ENCODE measurements around the gene RBM28.
A peak's percentile ranks its signal among the peaks of the same experiment; 100 is the strongest.

The RBM28 gene

DNA sequence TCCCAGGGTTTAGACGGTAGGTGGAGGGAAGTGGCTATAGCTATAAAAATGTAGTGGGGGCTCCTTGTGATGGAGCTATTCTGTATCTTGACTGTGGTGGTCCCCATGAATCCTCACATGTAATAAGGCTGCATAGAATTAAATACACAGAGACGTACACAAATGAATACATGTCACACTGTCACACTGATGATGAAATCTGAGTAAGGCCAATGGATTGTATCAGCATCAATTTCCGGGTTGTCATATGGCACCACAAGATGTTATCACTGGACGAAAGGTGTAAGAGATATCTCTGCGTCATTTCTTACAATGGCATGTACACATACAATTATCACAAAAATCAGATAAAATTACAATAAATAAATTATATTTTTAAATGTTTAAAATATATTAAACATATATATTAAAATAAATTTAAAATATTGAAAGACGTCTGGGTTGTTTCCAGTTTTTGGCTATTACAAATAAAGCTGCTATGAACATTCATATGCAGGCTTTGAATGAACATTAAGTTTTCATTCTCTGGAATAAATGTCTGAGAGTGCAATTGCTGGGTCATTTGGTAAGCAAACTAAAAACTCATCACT lies 64.5 kb downstream of the RBM28 start:
- DNase-seq = no peak

DNA sequence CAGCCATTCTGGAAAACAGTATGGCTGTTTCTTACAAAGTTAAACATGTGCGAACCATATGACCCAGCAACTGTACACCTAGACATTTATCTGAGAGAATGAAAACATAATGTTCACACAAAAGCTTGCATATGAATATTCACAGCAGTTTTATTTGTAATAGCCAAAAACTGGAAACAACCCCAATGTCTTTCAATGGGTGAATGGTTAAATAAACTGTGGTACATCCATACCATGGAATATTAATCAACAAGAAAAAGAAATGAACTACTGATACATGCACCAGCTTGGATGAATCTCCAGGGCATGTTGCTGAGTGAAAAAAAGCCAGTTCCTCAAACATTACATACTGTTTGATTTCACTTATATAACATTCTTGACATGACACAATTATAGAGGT lies 65.3 kb downstream of the RBM28 start:
- DNase-seq = no peak

DNA sequence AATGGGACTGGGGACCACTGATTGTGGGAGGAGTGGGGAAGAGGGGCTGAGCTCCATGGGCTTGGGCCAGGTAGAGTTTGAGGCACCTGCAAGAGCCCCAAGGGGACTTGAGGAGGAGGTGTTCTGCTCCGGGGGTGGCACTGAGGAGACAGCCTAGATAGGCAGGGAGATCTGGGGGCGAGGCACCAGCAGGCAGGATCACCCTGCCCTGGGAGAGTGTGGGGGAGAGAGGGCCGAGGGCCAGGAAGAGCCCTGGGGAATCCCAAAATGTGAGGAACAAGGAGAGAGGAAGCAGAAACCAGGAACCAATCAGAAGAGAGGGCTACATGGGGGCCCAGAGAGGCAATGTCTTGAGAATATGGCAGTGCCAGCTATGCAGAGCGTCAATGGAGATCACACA lies 68.0 kb downstream of the RBM28 start:
- no peak for DNase-seq

DNA sequence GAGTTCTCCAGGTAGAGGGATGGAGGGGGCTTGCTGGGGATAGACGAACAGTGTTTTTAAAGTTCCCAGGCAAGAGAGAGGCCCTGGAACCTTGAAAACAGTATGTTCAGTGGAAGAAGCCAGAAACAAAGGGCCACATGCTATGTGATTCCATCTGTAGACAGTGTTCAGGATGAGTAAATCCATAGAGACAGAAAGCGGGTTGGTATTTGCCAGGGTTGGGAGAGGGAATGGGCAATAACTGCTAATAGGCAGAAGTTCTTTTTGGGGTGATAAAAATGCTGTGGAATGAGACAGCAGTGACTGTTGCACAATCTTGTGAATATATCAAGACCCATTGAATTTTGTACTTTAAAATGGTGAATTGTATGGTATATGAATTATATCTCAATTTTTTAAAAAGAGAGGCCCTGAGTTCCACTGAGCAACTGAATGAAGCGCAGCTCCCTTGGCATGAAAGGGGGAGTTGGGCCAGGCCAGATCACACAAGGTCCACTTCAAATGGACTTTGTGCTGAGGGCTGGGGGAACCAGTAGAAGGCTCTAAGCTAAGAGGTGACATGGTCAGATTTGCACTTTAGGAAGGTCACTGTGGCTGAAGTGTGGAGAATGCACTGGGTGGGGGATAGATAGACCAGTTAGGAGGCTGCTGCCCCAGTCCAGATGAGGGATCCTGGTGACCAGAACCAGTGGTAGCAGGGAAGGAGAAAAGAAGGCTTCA lies 68.7 kb downstream of the RBM28 start:
- DNase-seq = no peak

DNA sequence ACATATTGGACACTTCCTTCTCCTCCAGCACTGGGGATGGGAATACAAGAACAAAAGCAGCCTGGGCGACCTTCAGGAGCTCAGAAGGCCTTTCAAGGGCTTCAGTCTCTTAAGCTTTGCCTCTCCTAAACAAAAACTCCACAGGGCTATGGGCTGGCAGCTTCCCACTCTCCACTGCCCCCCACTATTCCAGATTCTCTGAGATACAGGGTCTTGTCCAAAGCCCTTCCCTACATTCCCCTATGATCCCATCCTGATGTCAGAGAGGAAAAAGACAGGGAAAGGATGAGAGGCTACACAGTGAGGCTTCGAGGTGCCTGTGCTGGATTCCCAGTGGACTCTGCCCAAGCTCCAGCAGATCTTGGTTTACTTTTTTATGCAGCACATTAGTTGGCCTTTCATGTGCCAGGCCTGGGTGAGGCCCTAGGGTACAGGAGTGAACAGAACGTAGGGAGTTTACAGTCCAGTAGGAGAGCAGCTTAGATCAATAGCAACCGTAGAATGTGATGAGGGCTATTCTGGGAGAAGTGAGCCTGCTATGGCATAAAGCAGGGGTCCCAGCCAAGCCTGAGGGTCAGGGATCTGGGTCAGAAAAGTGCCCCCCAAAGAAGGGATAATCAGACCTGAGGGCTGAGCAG lies 69.3 kb downstream of the RBM28 start:
- no peak for DNase-seq

DNA sequence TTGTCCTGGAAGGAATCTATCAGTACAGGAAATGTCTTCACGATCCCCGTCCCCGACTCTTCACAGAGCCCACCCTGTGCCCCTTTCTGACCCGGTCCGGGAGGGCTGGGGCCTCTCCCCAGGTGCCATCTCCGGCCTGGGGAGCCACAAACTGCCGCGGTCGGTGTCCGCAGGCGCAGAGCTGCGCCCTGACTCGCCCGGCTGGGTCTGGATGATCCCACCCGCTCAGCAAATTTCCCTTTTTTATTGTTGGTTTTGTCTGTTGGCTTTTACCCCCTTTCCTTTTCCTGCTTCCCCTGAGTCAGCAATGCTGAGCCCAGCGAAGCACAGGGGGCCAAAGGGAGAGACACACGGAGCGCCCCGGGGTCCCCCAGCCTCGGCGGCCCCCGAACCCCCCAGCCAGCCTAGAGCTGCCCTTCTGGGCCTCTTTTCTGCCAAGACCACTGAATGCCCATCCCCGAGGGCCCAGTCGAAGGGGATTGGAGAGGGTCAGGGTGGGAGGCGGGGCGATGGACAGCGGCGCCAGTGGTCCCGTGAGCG lies 71.7 kb downstream of the RBM28 start:
- DNase-seq = no peak

DNA sequence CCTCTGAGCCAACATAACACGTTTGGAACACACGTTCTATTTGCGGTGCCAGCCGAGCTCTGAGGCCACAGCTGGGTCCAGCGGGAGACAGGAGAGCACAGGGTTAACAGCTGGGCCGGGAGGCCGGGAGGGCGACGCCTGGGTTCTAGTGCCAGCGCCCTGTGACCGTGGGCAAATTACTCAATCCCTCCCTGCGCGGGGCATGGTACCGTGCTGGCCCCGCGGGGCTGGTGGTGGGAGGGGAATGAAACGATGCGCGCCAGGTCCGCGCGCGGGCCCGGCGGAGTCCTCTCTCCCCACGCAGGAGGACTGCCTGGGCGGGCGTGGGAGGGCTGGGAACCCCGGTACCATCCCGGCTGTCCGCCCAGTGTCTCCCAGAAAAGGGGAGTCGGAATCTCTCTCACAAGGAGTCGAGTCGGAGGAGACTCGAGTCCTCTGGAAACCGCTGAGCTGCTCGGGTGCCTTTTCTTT lies 72.2 kb downstream of the RBM28 start:
- no peak for DNase-seq

DNA sequence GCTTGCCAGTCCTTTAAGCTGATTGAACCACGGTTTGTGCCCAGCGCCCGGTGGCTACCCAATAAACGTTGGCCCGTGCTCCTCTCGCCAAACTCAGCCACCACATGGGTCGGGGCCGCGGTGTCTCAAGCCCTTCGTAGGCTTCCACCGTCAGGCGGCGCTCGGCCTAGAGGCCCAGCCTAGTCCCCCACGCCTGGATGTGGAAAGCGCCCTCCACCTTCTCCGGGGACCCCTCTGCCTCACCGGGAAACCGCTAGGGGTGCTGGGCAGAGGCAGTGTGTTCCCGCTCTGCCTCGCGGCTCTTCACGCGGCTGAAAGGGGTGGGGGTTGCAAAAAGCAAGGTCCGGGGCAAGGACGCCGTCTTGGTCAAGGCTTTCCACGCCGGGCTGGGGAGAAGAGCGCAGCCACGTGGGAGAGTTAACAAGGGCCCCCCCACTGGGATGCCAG lies 72.9 kb downstream of the RBM28 start:
- DNase-seq = no peak

DNA sequence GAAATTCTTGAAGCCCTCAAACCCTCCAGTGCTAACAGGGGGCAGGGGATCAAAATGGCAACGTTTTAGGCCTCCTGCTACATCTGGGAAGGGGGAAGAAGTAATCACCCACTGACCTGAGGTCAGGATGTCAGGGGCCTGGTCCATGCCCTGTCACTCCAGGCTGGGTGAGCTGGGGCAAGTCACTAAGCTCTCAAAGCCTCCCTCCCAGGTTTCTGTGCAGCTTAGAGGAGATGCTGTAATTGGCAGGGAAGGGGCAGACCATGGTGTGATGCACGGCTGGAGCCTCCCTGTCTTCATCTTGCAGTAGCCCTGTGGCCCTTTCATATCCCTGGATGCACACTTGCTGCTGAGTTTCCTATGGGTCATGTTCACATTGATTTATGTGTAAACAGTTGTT lies 75.5 kb downstream of the RBM28 start:
- no peak for DNase-seq

DNA sequence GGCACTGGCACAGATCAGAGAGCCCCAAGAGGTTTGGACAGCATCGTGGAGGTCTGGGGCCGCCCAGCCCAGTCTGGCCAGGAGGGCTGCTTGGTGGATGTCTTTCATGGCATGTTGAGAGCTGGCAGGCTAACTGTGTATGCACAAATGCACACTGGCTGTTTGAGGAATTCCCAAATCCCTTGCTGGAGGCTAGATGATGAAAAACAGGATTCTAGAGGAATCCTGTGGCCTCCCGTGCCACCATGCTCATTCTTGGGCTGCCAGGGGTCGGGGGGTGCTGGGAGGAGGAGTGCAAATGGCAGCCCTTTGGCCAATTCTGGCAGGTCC lies 76.1 kb downstream of the RBM28 start:
- no peak for DNase-seq

DNA sequence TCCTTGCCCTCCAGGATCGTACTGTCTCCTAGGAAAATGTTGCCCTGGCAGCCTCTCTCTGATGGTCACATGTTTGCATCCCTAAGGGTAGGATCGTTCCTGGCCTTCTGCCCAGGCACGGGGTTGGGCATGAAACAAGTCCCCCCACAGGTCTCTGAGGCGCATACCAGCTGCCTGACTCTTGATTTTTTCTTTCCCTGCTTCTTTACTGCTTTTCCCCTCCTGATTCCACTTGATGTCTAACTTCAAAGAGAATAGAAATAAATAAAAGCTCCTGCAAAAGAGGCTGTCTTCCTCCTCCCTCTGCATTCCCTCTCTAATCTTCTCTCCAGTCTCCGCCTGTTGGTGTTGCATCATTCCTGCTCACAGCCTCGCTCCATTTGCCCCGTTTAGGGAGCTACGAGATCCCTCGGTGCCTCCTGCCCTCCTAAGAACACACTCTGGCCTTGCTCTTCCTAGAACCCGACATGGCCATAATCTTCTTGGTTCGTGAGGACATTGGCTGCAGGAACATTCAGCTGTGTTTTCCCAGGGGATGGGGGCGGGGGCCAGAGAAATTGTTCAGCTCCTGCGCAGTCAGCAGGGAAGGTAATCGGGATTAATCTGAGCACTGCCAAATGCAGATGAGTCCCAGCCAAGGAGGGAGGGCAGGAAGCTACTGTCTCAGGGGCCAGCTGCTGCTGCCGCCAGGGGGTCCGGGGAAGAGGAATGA lies 76.7 kb downstream of the RBM28 start:
- peak; percentile 76 for DNase-seq

DNA sequence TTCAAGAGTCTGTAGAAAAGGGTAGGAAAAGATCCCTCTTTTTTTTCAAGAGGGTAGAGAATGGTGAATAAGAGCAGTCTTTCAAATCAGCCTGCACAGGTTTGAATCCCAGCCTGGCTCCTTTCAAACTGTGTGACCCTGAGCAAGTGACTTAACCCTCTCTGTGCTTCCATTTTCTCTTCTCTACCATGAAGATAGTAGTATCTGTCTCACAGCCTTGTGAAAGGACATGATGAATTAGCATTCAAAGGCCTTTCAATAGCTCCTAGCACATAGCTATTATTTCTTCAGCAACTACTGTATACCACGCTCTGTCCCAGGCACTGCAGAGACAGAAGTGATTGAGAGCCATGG lies 77.2 kb downstream of the RBM28 start:
- no peak for DNase-seq

DNA sequence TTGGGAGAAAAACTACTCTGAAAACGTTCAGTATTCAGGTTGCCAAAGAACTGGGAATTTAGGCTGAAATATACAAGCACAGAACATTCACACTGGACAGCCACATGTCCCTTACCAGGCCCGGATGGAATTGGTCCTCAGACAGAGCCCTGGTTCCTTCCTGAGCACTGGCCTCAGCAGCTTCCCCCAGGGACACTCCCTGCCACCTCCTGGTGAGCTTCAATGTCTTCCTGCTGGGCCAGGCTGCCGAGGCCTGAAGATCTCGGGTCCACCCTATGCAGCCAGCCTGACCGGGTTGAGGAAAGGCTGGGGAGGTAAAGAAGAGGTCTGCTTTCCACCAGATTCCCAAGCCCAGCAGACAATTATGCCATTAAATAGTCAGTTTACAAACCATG lies 77.8 kb downstream of the RBM28 start:
- DNase-seq = no peak

DNA sequence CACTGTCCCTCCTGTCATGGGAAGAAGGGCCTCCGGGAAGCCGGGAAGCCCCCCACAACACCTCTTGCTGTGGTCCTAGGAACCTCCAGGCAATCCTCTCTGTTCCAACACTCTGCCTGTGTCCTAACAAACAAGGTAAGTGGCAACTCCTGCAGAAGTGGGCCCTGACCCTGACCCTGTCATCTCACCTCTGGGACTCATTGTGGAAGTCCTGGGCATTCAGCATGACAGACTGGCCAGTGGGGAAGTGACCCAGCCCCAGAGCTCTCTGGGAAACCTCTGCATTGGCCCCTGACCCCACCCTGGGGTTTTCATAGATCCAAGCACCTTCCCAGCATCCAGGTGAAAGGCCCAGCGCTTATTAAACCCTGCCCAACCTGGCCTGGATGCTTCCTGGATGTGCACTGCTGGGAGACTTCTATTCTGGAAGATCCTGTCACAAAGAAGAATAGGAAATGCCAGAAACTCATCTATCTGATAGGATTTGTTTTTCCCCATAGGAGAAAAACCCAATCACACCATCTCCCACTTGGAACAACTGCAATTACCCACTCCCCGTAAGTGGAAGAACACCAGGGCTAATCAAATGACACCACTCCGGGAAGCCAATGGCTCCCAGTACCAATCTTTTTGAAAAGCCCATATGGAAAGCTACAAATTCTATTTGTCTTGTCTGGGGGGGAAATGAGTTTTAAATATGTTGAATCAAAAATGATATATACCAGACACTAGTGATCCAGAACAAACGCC lies 78.4 kb downstream of the RBM28 start:
- no peak for DNase-seq

DNA sequence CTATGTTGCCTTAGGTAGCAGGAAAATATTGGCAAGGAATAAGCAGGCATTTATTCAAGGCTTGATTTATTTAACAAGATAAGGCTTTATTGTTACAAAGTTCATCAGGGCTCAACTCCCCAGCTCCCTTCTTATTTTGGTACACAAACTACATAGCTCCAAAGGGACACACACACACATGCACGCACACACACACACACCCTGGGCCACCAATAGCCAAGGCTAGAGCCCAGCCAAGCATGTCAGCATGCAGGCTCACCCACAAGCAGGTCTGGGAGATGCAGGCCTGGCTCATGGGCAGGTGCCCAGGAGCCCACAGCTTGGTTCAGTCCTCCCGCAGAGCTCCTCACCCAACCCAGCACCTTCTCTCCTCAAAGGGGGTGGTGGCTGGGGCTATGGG lies 79.2 kb downstream of the RBM28 start:
- DNase-seq = no peak

DNA sequence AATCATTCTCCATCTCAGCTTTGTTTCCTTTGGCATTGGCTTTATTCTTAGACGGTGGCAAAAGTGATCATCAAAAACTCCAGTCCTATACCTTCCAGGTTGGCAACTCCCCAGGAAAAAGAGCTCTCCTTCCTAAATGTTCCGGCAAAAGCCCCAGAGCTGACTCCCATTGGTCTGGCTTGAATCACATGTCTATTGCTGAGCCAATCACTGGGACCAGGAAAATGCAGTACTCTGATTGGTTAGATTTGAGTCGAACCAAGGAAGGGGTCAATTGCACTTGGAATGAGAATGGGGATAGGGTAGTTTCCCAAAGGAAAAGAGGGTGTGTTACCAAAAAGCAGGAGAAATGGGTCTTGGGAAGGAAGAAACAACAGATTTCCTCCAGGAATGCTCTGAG lies 80.3 kb downstream of the RBM28 start:
- no peak for DNase-seq

DNA sequence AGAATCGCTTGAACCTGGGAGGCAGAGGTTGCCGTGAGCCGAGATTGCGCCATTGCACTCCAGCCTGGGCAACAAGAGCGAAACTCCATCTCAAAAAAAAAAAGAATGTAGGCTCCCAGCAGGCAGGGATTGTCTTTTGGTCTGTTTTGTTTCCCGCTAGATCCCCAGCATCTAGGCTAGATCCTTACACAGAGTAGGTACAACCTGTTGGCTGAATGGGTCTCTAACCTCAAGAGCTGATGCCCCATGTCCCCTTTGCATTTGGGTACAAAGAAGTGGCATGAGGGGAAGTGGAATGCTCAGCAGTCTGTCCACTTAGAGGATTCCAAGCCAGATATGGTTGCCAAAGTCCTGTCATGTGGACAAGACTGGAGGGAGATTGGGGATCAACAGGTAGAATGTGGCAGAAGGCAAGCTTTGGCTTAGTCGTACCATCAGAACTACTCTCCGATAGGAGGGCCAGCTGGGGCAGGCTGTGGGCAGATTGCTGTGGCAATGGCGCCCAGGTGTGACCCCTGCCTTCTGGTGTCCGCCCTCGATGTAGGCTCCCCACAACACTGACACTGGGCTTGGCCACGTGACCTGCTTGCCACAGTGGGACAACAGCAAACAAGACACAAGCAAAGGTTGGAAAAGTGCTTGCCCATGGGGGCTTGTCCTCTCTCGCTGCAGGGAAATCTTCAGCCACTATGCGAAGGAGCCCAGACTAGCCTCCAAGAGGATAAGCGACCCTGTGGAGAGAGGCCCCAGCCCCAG lies 81.3 kb downstream of the RBM28 start:
- no peak for DNase-seq

DNA sequence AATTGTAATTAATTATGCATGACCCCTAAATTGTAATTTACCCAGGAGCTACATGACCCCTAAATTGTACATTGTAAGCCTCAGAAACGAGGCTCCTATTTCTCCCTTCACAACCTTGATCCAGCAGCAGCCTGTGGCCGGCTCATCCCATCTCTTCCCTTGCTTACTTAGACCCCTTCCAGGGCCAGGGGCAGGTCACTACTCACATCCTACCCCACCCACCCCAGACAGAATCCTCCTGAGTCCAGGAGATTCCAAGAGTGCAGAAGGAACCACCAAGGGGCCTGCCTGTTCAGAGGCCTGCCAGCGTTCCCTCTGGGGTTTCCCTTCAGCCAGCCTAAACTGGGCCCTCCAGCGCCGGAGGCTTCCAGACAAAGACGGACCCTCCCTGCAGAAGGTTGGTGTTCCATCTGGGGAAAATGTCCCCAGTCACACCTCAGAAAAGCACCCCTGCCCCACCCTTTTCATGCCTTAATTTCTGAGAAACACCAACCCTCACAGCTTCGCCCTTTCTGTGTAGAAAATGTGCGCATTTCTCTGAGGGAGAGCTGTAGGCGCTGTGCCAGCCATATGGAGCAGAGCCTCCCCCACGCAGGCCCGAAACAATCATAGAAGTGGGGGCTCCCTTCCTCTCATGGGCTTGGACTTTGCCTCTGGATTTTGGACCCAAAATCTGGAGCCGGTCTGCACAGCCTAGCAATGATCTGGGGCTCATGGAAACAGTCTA lies 83.5 kb downstream of the RBM28 start:
- DNase-seq = no peak

DNA sequence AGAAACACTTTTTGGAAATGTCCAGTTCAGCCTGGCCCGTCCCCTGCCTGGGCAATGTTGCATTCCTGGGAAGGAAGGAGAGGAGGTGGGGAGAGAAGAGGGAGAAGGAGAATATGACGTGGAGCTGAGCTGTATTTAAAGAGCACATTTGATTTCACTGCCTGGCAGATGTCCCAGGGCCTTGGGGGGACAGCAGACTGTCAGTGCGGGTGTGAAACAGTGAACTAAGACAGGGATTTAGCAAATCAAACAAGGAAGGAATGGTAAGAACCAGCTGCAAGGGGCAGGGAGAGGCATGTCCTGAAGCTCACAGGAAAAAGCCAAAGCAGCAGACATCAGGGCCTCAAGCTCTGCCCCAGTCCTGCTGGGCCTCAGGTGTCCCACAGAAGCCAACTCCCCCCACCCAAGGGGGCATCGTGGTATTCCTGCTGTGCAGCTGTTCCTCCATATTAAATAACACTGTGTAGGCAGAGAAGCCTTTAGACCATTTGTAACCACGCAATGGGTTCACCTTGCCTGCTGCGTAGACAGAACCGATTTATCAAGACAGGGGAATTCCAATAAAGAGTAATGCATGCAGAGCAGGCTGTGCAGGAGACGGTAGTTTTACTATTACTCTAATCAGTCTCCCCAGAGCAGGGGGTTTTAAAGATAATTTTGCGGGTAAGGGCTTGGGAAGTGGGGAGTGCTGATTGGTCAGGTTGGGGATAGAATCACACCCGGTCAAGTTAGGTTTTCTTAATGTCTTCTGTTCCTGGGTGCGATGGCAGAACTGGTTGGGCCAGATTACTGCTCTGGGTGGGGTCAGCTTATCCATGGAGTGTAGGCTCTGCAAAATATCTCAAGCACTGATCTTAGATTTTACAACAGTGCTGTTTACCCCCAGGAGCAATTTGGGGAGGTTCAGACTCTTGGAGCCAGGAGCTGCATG lies 84.3 kb downstream of the RBM28 start:
- peak; percentile 71 for DNase-seq

DNA sequence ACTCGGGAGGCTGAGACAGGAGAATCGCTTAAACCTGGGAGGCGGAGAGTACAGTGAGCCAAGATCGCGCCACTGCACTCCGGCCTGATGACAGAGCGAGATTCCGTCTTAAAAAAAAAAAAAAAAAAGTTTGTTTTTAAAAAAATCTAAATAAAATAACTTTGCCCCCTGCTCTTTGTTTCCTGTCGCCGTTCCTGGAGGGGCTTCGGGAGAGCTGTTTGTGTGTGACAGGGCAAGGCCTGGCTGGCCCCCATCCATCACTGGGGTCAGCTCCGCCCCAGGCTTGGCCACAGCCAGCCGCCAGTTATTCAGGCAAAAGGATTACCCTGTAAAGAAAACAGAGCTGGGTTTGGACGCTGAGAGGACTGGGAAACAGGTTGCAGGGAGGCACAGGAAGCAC lies 86.2 kb downstream of the RBM28 start:
- no peak for DNase-seq

Data from NCI-H2171 (cell line).